Measurements from ENCODE around the gene SPRED2. TPM values are rescaled to one million over a fixed set of nuclear protein-coding genes. Genes with fewer than 3 reads are reported as not detected.

Gene SPRED2
- total RNA-seq, 2 donors from 2014 or later = 5.6 to 9.6 TPM

GRCh38 chr2:65300761-65301711, 131.4 kb downstream of the SPRED2 start:
- peaks cover 37% of the 10 kb centered on the region for H3K4me1 Mint-ChIP-seq
- H3K4me3 Mint-ChIP-seq = peak overlapping the region; percentile 80
- peak overlapping the region; percentile 98 for H3K27ac Mint-ChIP-seq
- H3K27me3 Mint-ChIP-seq = peaks cover 14% of the 10 kb centered on the region
- no peaks in the 10 kb centered on the region for H3K9me3 Mint-ChIP-seq
- peaks cover 12% of the 10 kb centered on the region for H3K36me3 Mint-ChIP-seq (ENCODE audit: low read depth)
- peak; percentile 88 for ATAC-seq (replicated peaks)

- H3K36me3 Mint-ChIP-seq (ENCODE audit: low read depth) = peaks cover 12% of the 10 kb centered on the region
These were observed 132.2 kb downstream of the SPRED2 start for GRCh38 chr2:65300134-65300760.

GRCh38 chr2:65299246-65299645, 133.2 kb downstream of the SPRED2 start:
- Mint-ChIP-seq H3K9me3 (no peaks in the 10 kb centered on the region), H3K27me3 (peaks cover 20% of the 10 kb centered on the region), H3K36me3 (ENCODE audit: low read depth) (peaks cover 12% of the 10 kb centered on the region), H3K4me3 (peak overlapping the region; percentile 60), H3K27ac (peak overlapping the region; percentile 77), H3K4me1 (peaks cover 37% of the 10 kb centered on the region)
- ATAC-seq (replicated peaks) = peak; percentile 72

More at GRCh38 chr2:65300134-65300760, 132.2 kb downstream of the SPRED2 start:
- peak overlapping the region; percentile 98 for H3K27ac Mint-ChIP-seq
- H3K27me3 Mint-ChIP-seq = peaks cover 14% of the 10 kb centered on the region
- no peak for ATAC-seq (replicated peaks)
- H3K4me1 Mint-ChIP-seq = peaks cover 37% of the 10 kb centered on the region
- peak overlapping the region; percentile 80 for H3K4me3 Mint-ChIP-seq
- no peaks in the 10 kb centered on the region for H3K9me3 Mint-ChIP-seq

- no peak overlapping the region for H3K27ac Mint-ChIP-seq
- H3K4me3 Mint-ChIP-seq = no peak overlapping the region
- H3K4me1 Mint-ChIP-seq = peaks cover 37% of the 10 kb centered on the region
- H3K36me3 Mint-ChIP-seq (ENCODE audit: low read depth) = peaks cover 12% of the 10 kb centered on the region
- H3K9me3 Mint-ChIP-seq = no peaks in the 10 kb centered on the region
- ATAC-seq (replicated peaks) = no peak
- peaks cover 20% of the 10 kb centered on the region for H3K27me3 Mint-ChIP-seq
These were observed 134.3 kb downstream of the SPRED2 start for GRCh38 chr2:65298089-65298488.

- Mint-ChIP-seq H3K27me3 (peaks cover 17% of the 10 kb centered on the region), H3K9me3 (no peaks in the 10 kb centered on the region), H3K36me3 (ENCODE audit: low read depth) (peaks cover 12% of the 10 kb centered on the region), H3K4me3 (no peak overlapping the region), H3K27ac (no peak overlapping the region), H3K4me1 (peaks cover 34% of the 10 kb centered on the region)
- no peak for ATAC-seq (replicated peaks)
These were observed 134.9 kb downstream of the SPRED2 start for GRCh38 chr2:65297544-65297943.

DNA sequence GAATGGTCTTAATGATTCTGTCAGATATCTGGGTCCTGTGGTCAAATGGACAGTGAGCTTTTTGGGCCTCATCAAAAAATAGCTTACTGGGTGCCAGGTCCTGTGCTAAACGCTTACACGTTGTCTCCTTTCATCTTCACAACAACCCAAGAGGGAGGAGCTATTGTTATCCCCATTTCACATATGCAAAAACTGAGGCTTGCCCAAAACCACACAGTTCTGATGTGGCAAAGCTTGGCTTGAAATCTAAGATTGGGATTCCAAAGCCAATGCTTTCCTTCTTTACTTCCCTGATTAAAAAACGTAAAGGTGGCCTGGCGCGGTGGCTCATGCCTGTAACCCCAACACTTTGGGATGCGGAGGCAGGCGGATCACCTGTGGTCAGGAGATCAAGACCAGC, 135.4 kb downstream of the SPRED2 start:
- Mint-ChIP-seq H3K4me1 (peaks cover 28% of the 10 kb centered on the region), H3K27me3 (peaks cover 11% of the 10 kb centered on the region), H3K4me3 (no peak overlapping the region), H3K36me3 (ENCODE audit: low read depth) (peaks cover 12% of the 10 kb centered on the region), H3K9me3 (no peaks in the 10 kb centered on the region), H3K27ac (no peak overlapping the region)
- ATAC-seq (replicated peaks) = no peak

- H3K36me3 Mint-ChIP-seq (ENCODE audit: low read depth) = peaks cover 6% of the 10 kb centered on the region
- H3K4me3 Mint-ChIP-seq = no peak overlapping the region
- H3K9me3 Mint-ChIP-seq = no peaks in the 10 kb centered on the region
- H3K27me3 Mint-ChIP-seq = peaks cover 9% of the 10 kb centered on the region
- no peak overlapping the region for H3K27ac Mint-ChIP-seq
- ATAC-seq (replicated peaks) = no peak
- peaks cover 11% of the 10 kb centered on the region for H3K4me1 Mint-ChIP-seq
These were observed 137.7 kb downstream of the SPRED2 start for GRCh38 chr2:65294701-65295100.

DNA sequence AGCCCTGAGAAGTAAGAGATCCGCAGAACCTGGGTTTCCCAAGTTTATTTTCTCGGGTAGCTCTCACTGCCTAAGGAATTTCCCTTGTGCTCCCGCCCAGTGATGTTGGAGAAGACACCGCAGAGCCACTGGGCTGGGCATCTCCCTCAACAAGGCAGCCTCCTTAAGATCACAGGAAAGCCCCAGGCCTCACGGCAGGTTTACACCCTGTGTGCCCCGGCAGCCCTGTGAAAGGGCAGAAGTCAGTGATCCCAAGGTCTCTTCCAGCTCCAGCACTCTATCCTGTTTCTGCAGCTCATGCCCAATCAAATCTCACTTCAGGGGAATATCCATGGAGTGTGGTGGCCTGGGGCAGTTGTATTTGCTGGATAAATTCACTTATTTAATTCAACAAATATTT, 138.3 kb downstream of the SPRED2 start:
- H3K9me3 Mint-ChIP-seq = no peaks in the 10 kb centered on the region
- no peak overlapping the region for H3K27ac Mint-ChIP-seq
- H3K36me3 Mint-ChIP-seq (ENCODE audit: low read depth) = peaks cover 2% of the 10 kb centered on the region
- no peak for ATAC-seq (replicated peaks)
- peaks cover 6% of the 10 kb centered on the region for H3K4me1 Mint-ChIP-seq
- H3K27me3 Mint-ChIP-seq = peaks cover 9% of the 10 kb centered on the region
- no peak overlapping the region for H3K4me3 Mint-ChIP-seq

GRCh38 chr2:65293376-65293775, 139.0 kb downstream of the SPRED2 start:
- no peak for ATAC-seq (replicated peaks)
- H3K36me3 Mint-ChIP-seq (ENCODE audit: low read depth) = no peaks in the 10 kb centered on the region

DNA sequence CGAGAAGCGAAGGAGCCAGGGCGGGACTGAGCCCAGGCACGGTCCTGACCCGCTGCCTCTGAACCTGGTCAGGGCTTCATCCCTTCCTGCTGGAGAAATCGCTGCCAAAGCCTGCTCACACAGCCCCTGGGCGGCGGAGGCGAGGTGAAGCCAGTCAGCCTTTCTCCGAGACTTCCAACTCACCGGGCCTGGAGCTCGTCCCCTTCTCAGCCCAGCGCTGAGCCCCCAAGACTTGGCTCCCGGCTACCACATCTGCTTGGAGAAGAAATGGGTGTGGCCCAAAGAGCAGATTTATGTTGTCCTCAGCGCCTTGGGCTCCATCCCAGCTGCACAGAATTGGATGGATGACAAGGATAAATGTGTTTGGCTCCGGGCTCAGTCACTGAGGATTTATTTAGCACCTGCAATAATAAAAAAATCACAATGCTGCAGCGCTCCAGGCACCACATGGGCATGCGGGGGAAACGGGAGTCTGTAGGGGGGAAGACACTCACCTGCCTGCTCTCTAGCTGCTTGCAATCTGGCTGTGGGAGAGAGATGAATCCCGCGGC, 139.9 kb downstream of the SPRED2 start:
- Mint-ChIP-seq H3K27ac (no peak overlapping the region), H3K4me3 (no peak overlapping the region), H3K36me3 (ENCODE audit: low read depth) (no peaks in the 10 kb centered on the region), H3K9me3 (no peaks in the 10 kb centered on the region), H3K4me1 (peaks cover 4% of the 10 kb centered on the region), H3K27me3 (peaks cover 9% of the 10 kb centered on the region)
- ATAC-seq (replicated peaks) = no peak

More at GRCh38 chr2:65293376-65293775, 139.0 kb downstream of the SPRED2 start:
- Mint-ChIP-seq H3K27me3 (peaks cover 9% of the 10 kb centered on the region), H3K4me1 (peaks cover 4% of the 10 kb centered on the region), H3K9me3 (no peaks in the 10 kb centered on the region), H3K27ac (no peak overlapping the region), H3K4me3 (no peak overlapping the region)

- peaks cover 9% of the 10 kb centered on the region for H3K27me3 Mint-ChIP-seq
These were observed 140.3 kb downstream of the SPRED2 start for GRCh38 chr2:65292106-65292400.

DNA sequence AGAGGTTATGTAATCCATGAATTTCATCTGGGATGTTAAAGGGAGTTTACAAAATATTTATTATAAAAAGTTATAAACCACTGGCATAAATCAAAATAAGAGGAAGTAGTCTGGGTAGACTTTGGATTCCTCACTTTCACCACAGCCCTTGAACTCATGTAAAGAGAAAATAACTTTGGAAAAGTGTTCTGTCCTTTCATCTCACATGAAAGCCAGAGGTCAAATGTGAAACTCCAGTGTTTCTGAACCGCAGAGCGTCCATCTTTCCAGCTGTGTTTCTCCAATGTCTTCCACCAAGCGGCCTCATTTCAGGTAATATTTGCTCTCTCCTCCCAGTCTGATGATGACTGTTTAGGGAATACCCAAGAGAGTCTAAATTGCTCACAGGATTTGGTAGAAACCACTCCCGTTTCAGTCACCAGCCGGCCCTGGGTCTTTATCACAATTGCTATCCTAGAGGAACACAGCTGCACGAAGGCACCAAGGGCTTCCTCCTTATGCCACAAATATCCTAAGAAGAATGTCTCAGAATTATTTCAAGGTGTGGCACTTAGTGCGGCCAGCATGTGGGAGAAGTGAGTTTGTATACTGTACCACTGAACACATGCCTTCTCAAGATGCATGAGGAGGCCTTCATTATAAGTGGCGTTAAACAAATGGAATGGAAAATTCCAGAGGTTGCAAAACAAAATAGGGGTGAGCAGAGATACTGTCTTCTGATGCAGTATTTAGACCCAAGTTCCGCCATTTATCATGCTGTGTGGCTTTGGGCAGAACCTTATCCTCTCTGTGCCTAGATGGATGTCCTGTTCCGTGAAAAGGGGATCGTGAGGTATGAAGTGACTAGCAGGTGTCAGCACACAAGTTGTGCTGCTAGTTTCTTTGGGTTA, 140.9 kb downstream of the SPRED2 start:
- H3K9me3 Mint-ChIP-seq = no peaks in the 10 kb centered on the region
- no peaks in the 10 kb centered on the region for H3K4me1 Mint-ChIP-seq
- H3K27me3 Mint-ChIP-seq = peaks cover 8% of the 10 kb centered on the region
- H3K36me3 Mint-ChIP-seq (ENCODE audit: low read depth) = no peaks in the 10 kb centered on the region
- H3K27ac Mint-ChIP-seq = no peak overlapping the region
- no peak for ATAC-seq (replicated peaks)
- H3K4me3 Mint-ChIP-seq = no peak overlapping the region

More at GRCh38 chr2:65292106-65292400, 140.3 kb downstream of the SPRED2 start:
- no peak for ATAC-seq (replicated peaks)
- Mint-ChIP-seq H3K9me3 (no peaks in the 10 kb centered on the region), H3K4me3 (no peak overlapping the region), H3K4me1 (peaks cover 4% of the 10 kb centered on the region), H3K36me3 (ENCODE audit: low read depth) (no peaks in the 10 kb centered on the region), H3K27ac (no peak overlapping the region)

DNA sequence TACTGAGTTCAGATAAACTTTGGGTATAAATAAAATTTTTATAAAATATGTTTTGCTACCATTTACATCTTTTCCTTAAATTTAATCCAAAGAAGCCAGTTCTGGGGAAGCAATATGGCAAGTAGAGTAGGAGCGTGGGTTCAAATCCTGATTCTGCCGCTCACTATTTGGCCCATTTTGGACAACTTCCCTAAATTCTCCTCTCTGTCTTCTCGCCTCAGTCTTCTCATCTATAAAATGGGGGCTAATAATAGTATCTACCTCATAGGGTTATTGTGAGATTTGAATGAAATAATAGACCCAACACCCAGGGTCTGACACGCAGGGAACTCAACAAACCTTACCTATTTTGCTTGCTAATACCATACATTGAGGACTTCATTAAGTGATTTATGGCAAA, 145.0 kb downstream of the SPRED2 start:
- no peak overlapping the region for H3K27ac Mint-ChIP-seq
- no peak for ATAC-seq (replicated peaks)
- no peaks in the 10 kb centered on the region for H3K9me3 Mint-ChIP-seq
- H3K4me3 Mint-ChIP-seq = no peak overlapping the region
- H3K36me3 Mint-ChIP-seq (ENCODE audit: low read depth) = no peaks in the 10 kb centered on the region
- no peaks in the 10 kb centered on the region for H3K27me3 Mint-ChIP-seq
- H3K4me1 Mint-ChIP-seq = no peaks in the 10 kb centered on the region

DNA sequence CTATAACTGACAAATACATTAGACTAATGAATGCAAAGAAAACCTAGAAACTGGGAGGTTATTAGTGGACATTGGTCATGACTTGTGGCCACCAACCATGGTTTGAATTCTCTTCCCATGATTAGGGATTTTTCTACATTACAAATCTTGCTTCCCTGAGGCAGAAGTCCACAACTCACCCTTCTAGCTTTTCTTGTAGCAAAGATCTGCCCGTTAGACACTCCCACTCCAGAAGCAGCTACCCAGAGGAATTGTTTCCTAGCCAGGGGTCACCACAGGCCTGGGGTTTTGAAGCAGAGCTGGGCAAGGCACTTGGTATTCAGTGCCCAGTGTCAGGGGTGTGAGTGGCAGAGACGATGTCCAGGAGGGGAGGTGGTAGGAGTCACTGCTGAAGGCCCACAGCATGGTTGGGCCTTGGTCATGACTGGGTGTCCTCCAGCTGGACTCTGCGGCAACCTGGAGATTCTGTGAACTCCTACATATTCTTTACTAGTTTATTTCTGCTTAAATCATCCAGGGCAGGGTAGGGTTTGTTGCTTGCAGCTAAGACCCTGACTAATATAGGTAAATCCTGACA, 149.8 kb downstream of the SPRED2 start:
- no peaks in the 10 kb centered on the region for H3K27me3 Mint-ChIP-seq
- ATAC-seq (replicated peaks) = no peak
- H3K9me3 Mint-ChIP-seq = no peaks in the 10 kb centered on the region
- H3K4me3 Mint-ChIP-seq = no peak overlapping the region
- H3K36me3 Mint-ChIP-seq (ENCODE audit: low read depth) = no peaks in the 10 kb centered on the region
- peaks cover 4% of the 10 kb centered on the region for H3K4me1 Mint-ChIP-seq
- no peak overlapping the region for H3K27ac Mint-ChIP-seq
